Right renal pelvis (tissue), 4 donors: ENCODE measurements around the gene KCNJ12. TPM values are rescaled to one million over a fixed set of nuclear protein-coding genes. Genes with fewer than 3 reads are reported as not detected.
"Not testable (repeated sequence)": the region's sequence is repeated elsewhere in the genome, so short reads cannot be mapped to it uniquely, and the experiment has no call there.

Experiments used
- DNase-seq, 4 donors: peaks; one replicate each; pipeline ENCODE4 v3.0.0-alpha.2; 2013; ENCODE audit warnings: low read depth in 4 of 4, low spot score in 3 of 4, missing footprints in 1 of 4
- polyA plus RNA-seq, 4 donors: library from polyadenylated mRNA; unstranded; fragments of 120-200 nt; gene quantifications; one replicate each; pipeline ENCODE4 v1.2.1, GENCODE V29; 2013; ENCODE audit not compliant: insufficient read length in 4 of 4

KCNJ12 gene
- polyA plus RNA-seq, 4 donors: 5.7 to 6.7 (median 6.5) TPM

- no peak for DNase-seq
Observed at GRCh38 chr17:21417921-21418320, 41.8 kb downstream of the KCNJ12 start.

- no peak for DNase-seq
Observed at GRCh38 chr17:21418446-21419298, 42.5 kb downstream of the KCNJ12 start.

- no peak for DNase-seq
Observed at GRCh38 chr17:21419299-21420239, 43.4 kb downstream of the KCNJ12 start.

GRCh38 chr17:21420503-21421090 lies 44.4 kb downstream of the KCNJ12 start:
- DNase-seq: not testable (repeated sequence)

GRCh38 chr17:21421421-21422310 lies 45.5 kb downstream of the KCNJ12 start:
- not testable (repeated sequence) for DNase-seq

- not testable (repeated sequence) for DNase-seq
Observed at GRCh38 chr17:21422311-21423189, 46.4 kb downstream of the KCNJ12 start.

GRCh38 chr17:21423190-21423493 lies 47.0 kb downstream of the KCNJ12 start:
- not testable (repeated sequence) for DNase-seq

GRCh38 chr17:21424697-21425096 lies 48.5 kb downstream of the KCNJ12 start:
- not testable (repeated sequence) for DNase-seq

- DNase-seq: no peak
Observed at GRCh38 chr17:21425321-21425720, 49.2 kb downstream of the KCNJ12 start.

GRCh38 chr17:21425736-21426135 lies 49.6 kb downstream of the KCNJ12 start:
- DNase-seq: no peak

GRCh38 chr17:21426246-21426645 lies 50.1 kb downstream of the KCNJ12 start:
- not testable (repeated sequence) for DNase-seq

- not testable (repeated sequence) for DNase-seq
Observed at GRCh38 chr17:21426876-21427275, 50.7 kb downstream of the KCNJ12 start.

- not testable (repeated sequence) for DNase-seq
Observed at GRCh38 chr17:21427727-21428126, 51.6 kb downstream of the KCNJ12 start.

- not testable (repeated sequence) for DNase-seq
Observed at GRCh38 chr17:21428752-21429424, 52.7 kb downstream of the KCNJ12 start.

GRCh38 chr17:21429921-21430628 lies 53.9 kb downstream of the KCNJ12 start:
- not testable (repeated sequence) for DNase-seq

GRCh38 chr17:21433971-21434370 lies 57.8 kb downstream of the KCNJ12 start:
- not testable (repeated sequence) for DNase-seq

- not testable (repeated sequence) for DNase-seq
Observed at GRCh38 chr17:21434976-21435375, 58.8 kb downstream of the KCNJ12 start.

GRCh38 chr17:21436481-21436880 lies 60.3 kb downstream of the KCNJ12 start:
- DNase-seq: not testable (repeated sequence)
